HG03565 (cell line): ENCODE results near the gene ST8SIA4.

Experiments
- ATAC-seq: cut with Tn5 transposase; IDR thresholded peaks from one replicate; pipeline ENCODE4 v1.9.1; 2021; ENCODE audit warnings: mild to moderate bottlenecking, moderate library complexity; ENCODE audit not compliant: unreplicated experiment

ST8SIA4 gene

GRCh38 chr5:100872408-100873190 is 30.5 kb downstream of the ST8SIA4 start:
- ATAC-seq = peak; percentile 43

DNA sequence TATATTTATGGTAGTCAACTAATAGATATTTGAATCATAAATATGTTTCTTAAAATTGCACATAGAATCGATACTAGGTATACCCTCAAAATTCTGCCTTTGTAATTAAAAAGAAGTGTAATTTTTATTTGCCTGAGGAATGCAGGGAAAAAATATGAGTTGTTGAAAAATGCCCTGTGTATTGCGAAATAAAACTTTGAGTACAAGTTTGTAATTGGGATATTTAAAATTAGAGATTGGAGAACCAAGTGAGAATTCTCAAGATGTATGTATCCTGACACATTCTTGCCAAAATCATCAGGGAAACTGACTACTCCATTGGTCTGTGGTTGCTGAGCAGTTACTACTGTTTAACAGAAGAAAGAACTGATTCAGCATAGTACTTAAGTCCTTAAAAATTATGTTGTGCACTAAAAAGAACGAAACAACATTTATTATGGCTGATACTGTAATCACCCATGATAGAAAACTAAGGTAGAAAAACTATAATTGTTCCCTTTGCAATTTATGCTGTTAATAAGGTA is 36.0 kb downstream of the ST8SIA4 start:
- no peak for ATAC-seq

DNA sequence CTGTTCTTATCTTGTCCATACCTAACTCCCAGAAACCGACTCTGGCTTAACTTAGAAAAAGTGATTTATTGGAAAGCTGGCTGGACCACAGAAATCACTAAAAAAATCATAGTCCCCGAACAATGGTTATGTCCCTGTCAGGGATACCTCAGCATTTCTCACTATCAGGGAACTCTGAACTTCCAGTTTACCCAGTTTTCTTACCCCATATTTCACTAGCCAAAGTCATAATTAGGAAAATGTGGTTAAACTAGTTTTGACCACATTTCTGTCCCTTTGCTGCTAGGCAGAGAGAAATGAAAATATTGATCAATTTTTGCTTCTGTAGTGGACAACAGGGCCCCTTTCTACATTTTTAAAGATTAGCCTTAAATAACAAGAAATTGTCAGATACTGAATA is 38.2 kb downstream of the ST8SIA4 start:
- ATAC-seq = no peak

- ATAC-seq = no peak
These were observed 39.3 kb downstream of the ST8SIA4 start for GRCh38 chr5:100863739-100864138.

- no peak for ATAC-seq
These were observed 41.9 kb downstream of the ST8SIA4 start for GRCh38 chr5:100861148-100861547.

GRCh38 chr5:100860407-100860806 is 42.7 kb downstream of the ST8SIA4 start:
- peak; percentile 40 for ATAC-seq

DNA sequence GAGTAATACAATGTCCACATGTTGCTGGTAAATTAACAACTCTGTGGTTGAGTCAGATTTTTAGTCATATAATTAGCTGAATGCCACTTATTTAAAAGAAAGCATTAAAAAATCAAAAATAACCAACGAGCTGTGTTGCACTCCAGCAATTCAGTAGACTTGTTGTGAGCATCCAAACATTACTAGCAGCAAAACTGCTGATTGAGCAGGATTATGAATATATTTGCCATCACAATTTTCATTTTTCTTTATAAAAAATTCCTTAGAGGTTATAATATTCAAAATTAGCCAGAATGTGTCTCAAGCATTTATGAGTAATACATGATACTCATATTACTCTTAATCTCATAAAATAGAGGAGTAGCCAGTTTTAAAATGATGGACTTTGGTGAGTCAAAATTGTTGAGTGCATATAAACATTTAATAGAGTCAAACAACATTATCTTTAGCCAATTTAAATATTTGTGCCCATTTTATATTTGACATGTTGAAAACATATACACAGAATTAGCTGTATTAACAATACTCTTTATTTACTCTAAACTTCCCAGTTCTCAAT is 44.0 kb downstream of the ST8SIA4 start:
- no peak for ATAC-seq

DNA sequence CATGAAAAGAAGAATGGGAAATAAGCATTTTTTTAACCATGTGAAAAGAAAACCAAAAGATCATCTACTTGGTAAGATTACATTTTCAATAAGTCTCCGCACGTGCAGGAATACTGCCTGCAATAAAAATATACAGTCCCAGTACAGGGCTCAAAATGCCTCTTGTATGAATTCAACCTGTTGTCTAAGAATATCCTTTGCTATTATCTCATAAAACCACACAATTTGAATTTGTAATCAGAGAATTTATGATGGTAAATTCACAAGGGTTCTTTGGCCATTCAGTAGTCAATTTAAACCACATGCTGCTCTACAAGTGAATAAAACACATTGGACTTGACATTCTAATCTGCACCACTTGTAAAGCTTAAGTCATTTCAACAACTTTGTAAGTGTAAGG is 46.6 kb downstream of the ST8SIA4 start:
- no peak for ATAC-seq

- no peak for ATAC-seq
These were observed 47.1 kb downstream of the ST8SIA4 start for GRCh38 chr5:100855937-100856430.

DNA sequence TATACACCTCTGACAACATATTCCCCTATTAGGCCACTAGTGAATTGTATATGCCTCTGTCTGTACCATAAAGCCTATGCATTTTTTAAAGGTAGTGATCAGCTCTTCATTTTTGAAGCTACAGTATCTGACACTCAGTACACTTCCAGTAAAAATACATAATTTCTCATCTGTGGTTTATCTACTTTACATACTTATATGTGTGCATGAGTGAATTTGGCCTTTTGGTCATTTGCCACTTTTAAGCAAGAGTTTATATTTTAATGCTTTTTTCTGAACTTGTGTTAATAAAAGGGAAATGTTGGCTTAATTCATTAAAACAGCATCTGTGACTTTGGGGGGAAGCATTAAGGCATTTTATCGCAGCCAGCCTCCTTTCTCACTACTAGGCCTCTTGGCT is 47.8 kb downstream of the ST8SIA4 start:
- ATAC-seq = no peak

DNA sequence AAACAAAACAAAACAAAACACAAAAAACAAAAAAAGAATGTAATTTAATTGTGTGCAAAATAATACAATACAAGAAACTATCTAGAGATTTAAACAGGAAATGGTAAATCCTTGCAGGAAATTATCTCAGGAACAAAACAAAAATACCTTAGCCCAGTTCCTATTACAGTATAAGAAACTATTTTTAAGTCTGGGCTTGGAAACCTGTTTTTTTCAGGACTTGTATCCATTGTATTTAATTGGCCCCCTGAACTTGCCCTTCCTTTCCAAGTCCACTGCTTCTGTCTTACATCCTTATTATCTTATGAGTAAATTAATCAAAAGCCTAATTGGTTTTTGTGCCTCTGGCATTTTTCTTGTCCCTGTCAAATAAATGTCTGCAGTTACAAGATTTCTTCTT is 48.5 kb downstream of the ST8SIA4 start:
- ATAC-seq = no peak

DNA sequence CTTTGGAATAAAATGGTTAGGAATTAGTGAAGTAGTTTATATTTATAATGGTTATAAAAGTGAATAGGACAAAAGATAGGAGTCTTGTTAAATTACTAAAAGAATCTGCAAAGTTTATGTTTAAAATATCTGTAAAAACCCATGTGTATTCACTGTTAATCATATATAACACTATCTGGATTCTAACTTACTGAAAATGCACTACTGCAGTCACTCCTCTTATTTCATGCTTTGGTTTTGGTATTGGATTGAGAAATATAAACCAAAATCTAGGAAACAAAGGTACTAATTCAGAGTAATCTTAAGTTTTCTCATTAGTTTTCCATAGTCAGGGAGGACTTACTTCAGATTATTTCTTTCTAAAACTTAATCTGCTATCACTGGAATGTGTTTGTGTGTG is 49.5 kb downstream of the ST8SIA4 start:
- no peak for ATAC-seq

- peak; percentile 93 for ATAC-seq
These were observed 50.1 kb downstream of the ST8SIA4 start for GRCh38 chr5:100852988-100853449.

GRCh38 chr5:100852051-100852450 is 51.0 kb downstream of the ST8SIA4 start:
- ATAC-seq = no peak

GRCh38 chr5:100846772-100847171 is 56.3 kb downstream of the ST8SIA4 start:
- ATAC-seq = no peak

DNA sequence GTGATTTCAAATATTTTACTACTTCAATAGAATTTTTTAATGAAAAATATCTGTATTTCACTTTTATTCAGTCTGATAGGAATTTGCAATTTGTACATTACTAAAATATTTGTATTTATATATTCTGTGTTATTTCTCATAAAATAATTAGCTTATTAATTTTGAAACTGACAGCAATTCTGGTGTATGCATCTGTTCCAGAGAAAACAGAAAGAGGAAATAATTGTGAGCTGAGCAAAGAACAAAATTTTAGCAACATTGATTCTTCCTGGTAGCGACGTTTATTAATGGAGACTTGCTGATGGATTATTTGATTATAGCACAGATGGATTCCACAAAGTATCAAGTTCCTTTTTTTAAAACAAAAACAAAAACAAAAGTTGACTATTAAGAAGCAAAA is 61.0 kb downstream of the ST8SIA4 start:
- no peak for ATAC-seq

GRCh38 chr5:100841358-100842076 is 61.6 kb downstream of the ST8SIA4 start:
- ATAC-seq = no peak

GRCh38 chr5:100840789-100841188 is 62.3 kb downstream of the ST8SIA4 start:
- ATAC-seq = no peak

- peak; percentile 78 for ATAC-seq
These were observed 62.7 kb downstream of the ST8SIA4 start for GRCh38 chr5:100840370-100840769.

DNA sequence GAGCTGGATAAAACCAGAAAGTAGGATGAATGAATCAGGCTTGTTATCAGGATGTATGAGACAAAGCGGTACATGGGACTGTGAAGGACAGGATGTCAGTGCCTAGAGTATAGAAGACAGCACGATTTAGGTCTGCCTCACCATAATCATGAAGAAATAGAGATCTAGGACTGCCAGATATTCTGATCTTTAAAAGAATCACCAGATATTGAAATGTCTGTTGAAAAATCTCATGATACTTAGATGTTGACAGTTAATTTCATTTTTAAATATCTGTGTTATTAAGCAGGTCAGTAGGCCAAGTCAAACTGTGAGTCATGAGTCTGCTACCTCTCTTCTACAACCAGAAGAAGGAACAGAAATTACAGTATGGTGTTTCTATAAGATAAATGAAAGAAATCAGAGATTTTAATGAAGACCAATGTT is 65.0 kb downstream of the ST8SIA4 start:
- ATAC-seq = peak; percentile 25

- no peak for ATAC-seq
These were observed 68.6 kb downstream of the ST8SIA4 start for GRCh38 chr5:100834519-100834918.
